GM18526 (cell line): Measurements from ENCODE around the gene DLG1.

Experiments used
- POLR2A ChIP-seq: IDR thresholded peaks from 3 replicates; pipeline ENCODE4 v1.6.1; 2011; ENCODE audit not compliant: insufficient read length; ENCODE audit errors: extremely low read depth

The DLG1 gene

GRCh38 chr3:197278933-197279332 is 19.5 kb downstream of the DLG1 start:
- TF ChIP-seq POLR2A = no peak

- TF ChIP-seq POLR2A = no peak
Observed at GRCh38 chr3:197270558-197271317, 27.7 kb downstream of the DLG1 start.

- no peak for TF ChIP-seq POLR2A
Observed at GRCh38 chr3:197269024-197269423, 29.4 kb downstream of the DLG1 start.

- TF ChIP-seq POLR2A = no peak
Observed at GRCh38 chr3:197268294-197268693, 30.1 kb downstream of the DLG1 start.

GRCh38 chr3:197266331-197266730 is 32.1 kb downstream of the DLG1 start:
- TF ChIP-seq POLR2A = no peak

- no peak for TF ChIP-seq POLR2A
Observed at GRCh38 chr3:197262709-197263108, 35.7 kb downstream of the DLG1 start.

GRCh38 chr3:197261164-197261509 is 37.3 kb downstream of the DLG1 start:
- TF ChIP-seq POLR2A = no peak

- no peak for TF ChIP-seq POLR2A
Observed at GRCh38 chr3:197260491-197261163, 37.8 kb downstream of the DLG1 start.

- TF ChIP-seq POLR2A = no peak
Observed at GRCh38 chr3:197259096-197259495, 39.3 kb downstream of the DLG1 start.

- no peak for TF ChIP-seq POLR2A
Observed at GRCh38 chr3:197258168-197258755, 40.1 kb downstream of the DLG1 start.

GRCh38 chr3:197257711-197258110 is 40.7 kb downstream of the DLG1 start:
- TF ChIP-seq POLR2A = no peak

GRCh38 chr3:197256836-197257444 is 41.5 kb downstream of the DLG1 start:
- TF ChIP-seq POLR2A = no peak

- no peak for TF ChIP-seq POLR2A
Observed at GRCh38 chr3:197256104-197256503, 42.3 kb downstream of the DLG1 start.

- TF ChIP-seq POLR2A = no peak
Observed at GRCh38 chr3:197253238-197253947, 45.0 kb downstream of the DLG1 start.

GRCh38 chr3:197249542-197249941 is 48.9 kb downstream of the DLG1 start:
- TF ChIP-seq POLR2A = no peak
